OCI-LY7 (cell line): ENCODE measurements around the gene POLR2E. TPM values are rescaled to one million over a fixed set of nuclear protein-coding genes. Genes with fewer than 3 reads are reported as not detected.

Experiments used
- BruUV-seq: library from RNA; stranded (reverse); fragments of 400-500 nt; replicated peaks from 2 replicates; lab custom pipeline; 2021; lab: Mats Ljungman, UMichigan
- CTCF ChIA-PET: fragments of 300-600 bp; sonication (Branson Sonifier 250); formaldehyde crosslinking; loops from one replicate; lab custom pipeline; 2022; ENCODE audit warnings: antibody characterized with exemption; ENCODE audit not compliant: unreplicated experiment; lab: Charles Lee
- POLR2A ChIA-PET: fragments of 300-600 bp; sonication (Branson Sonifier 250); formaldehyde crosslinking; loops from one replicate; lab custom pipeline; 2022; ENCODE audit warnings: antibody characterized with exemption; lab: Charles Lee
- DNase-seq: peaks from one replicate; pipeline ENCODE4 v3.0.0-alpha.2; 2015; ENCODE audit warnings: low spot score
- H2AFZ ChIP-seq: fragments of 200-600 bp; sonication (generic), shearing (Covaris generic); 2 replicates; pipeline ENCODE4 v1.6.1; 2014; ENCODE audit warnings: mild to moderate bottlenecking, antibody characterized with exemption, low read length, moderate library complexity
- H3K27ac ChIP-seq: fragments of 200-600 bp; sonication (generic); 2 replicates; pipeline ENCODE4 v1.5.1; 2014; ENCODE audit warnings: mixed run types, low read depth, mild to moderate bottlenecking, moderate library complexity, low read length, inconsistent platforms; ENCODE audit not compliant: poor library complexity, severe bottlenecking
- H3K36me3 ChIP-seq: fragments of 200-600 bp; sonication (generic); 2 replicates; pipeline ENCODE4 v1.6.1; 2014; ENCODE audit warnings: mild to moderate bottlenecking, antibody characterized with exemption, low read length, moderate library complexity, mixed read lengths; ENCODE audit not compliant: insufficient read depth
- H3K4me1 ChIP-seq: fragments of 200-600 bp; sonication (generic); 2 replicates; pipeline ENCODE4 v1.5.1; 2014; ENCODE audit warnings: mild to moderate bottlenecking, low read length; ENCODE audit not compliant: insufficient read depth, poor library complexity, severe bottlenecking
- H3K4me2 ChIP-seq: fragments of 200-600 bp; sonication (generic); 2 replicates; pipeline ENCODE4 v1.6.1; 2014; ENCODE audit warnings: mild to moderate bottlenecking, low read length
- H3K4me3 ChIP-seq: fragments of 200-600 bp; sonication (generic); 2 replicates; pipeline ENCODE4 v1.5.1; 2014; ENCODE audit warnings: mild to moderate bottlenecking, low read depth, low read length; ENCODE audit not compliant: poor library complexity, severe bottlenecking
- H3K79me2 ChIP-seq: fragments of 200-600 bp; sonication (generic); 2 replicates; pipeline ENCODE4 v1.6.1; 2016; ENCODE audit warnings: low read depth, mild to moderate bottlenecking, low read length, moderate library complexity, mixed read lengths; ENCODE audit not compliant: insufficient read depth
- H3K9me2 ChIP-seq: fragments of 200-600 bp; sonication (generic); 2 replicates; pipeline ENCODE4 v1.6.1; 2016; ENCODE audit warnings: mild to moderate bottlenecking, low read length, mixed read lengths; ENCODE audit not compliant: insufficient read depth
- H3K9me3 ChIP-seq: fragments of 200-600 bp; sonication (generic); 2 replicates; pipeline ENCODE4 v1.6.1; 2014; ENCODE audit warnings: mild to moderate bottlenecking, mixed run types, low read length, mixed read lengths
- H4K20me1 ChIP-seq: fragments of 200-600 bp; sonication (generic); 2 replicates; pipeline ENCODE4 v1.6.1; 2014; ENCODE audit warnings: mild to moderate bottlenecking, antibody characterized with exemption, low read length, moderate library complexity, mixed read lengths; ENCODE audit not compliant: insufficient read depth
- EZH2phosphoT487 ChIP-seq: fragments of 200-600 bp; sonication (generic); IDR thresholded peaks from 2 replicates; pipeline ENCODE4 v1.6.1; 2018; ENCODE audit warnings: low read depth, borderline replicate concordance, mild to moderate bottlenecking, mixed run types, antibody characterized with exemption, low read length, moderate library complexity, mixed read lengths
- intact Hi-C: fragments of 100-400 bp; cut with micrococcal nuclease; formaldehyde crosslinking; loops from one replicate; pipeline ENCODE4 v1.10.0; 2022; ENCODE audit not compliant: unreplicated experiment
- total RNA-seq, 2 experiments: library from RNA; depleted of rRNA in 1 of 2; stranded (reverse); fragments of >200 nt in 1 of 2; shearing (Covaris generic) in 1 of 2; gene quantifications; 2 replicates each; pipeline ENCODE4 v1.2.3, GENCODE V29; 2014 to 2022
- TF ChIP-seq, protein P1 (sequence below): fragments of 200-600 bp; sonication (generic); conservative IDR thresholded peaks from 2 replicates; pipeline ENCODE4 v1.5.1; 2014; ENCODE audit warnings: mild to moderate bottlenecking, antibody characterized with exemption, low read length, moderate library complexity, mixed read lengths

POLR2E gene
- total RNA-seq, 2 experiments from 2014 or later: 153 to 193 TPM

DNA sequence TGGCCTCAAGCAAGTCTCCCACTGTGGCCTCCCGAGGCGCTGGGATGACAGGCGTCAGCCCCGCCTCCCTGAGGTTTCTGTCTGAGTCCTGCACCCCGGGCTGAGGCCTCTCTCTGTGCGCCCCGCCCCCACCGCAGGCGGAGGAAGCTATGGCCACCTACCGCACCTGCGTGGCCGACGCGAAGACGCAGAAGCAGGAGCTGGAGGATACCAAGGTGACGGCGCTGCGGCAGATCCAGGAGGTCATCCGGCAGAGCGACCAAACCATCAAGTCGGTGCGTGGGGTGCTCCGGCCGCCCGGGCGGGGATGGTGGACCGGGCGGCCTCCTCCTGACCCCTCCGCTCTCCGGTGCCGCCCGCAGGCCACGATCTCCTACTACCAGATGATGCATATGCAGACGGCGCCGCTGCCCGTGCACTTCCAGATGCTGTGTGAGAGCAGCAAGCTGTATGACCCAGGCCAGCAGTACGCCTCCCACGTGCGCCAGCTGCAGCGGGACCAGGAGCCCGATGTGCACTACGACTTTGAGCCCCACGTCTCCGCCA is 15.5 kb downstream of the POLR2E start:
- Histone ChIP-seq H3K4me1 (peaks cover 42% of the 10 kb centered on the region), H4K20me1 (no peaks in the 10 kb centered on the region), H3K79me2 (no peaks in the 10 kb centered on the region; the same call in 1 of the 2 replicates), H3K9me3 (no peaks in the 10 kb centered on the region), H3K4me3 (no peak overlapping the region), H3K9me2 (no peaks in the 10 kb centered on the region), H2AFZ (no peak overlapping the region), H3K4me2 (no peak overlapping the region), H3K27ac (no peak overlapping the region), H3K36me3 (peaks cover 80% of the 10 kb centered on the region)
- DNase-seq: no peak
- CTCF ChIA-PET: no interaction called here
- no TSS peak for BruUV-seq
- intact Hi-C loops: no loop called here
- TF ChIP-seq, protein P1, sequence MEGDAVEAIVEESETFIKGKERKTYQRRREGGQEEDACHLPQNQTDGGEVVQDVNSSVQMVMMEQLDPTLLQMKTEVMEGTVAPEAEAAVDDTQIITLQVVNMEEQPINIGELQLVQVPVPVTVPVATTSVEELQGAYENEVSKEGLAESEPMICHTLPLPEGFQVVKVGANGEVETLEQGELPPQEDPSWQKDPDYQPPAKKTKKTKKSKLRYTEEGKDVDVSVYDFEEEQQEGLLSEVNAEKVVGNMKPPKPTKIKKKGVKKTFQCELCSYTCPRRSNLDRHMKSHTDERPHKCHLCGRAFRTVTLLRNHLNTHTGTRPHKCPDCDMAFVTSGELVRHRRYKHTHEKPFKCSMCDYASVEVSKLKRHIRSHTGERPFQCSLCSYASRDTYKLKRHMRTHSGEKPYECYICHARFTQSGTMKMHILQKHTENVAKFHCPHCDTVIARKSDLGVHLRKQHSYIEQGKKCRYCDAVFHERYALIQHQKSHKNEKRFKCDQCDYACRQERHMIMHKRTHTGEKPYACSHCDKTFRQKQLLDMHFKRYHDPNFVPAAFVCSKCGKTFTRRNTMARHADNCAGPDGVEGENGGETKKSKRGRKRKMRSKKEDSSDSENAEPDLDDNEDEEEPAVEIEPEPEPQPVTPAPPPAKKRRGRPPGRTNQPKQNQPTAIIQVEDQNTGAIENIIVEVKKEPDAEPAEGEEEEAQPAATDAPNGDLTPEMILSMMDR: no peak
- TF ChIP-seq EZH2phosphoT487: no peak
- POLR2A ChIA-PET: no interaction called here

- H4K20me1 ChIP-seq: no peaks in the 10 kb centered on the region
- H3K27ac ChIP-seq: peak overlapping the region; percentile 90
- H3K9me3 ChIP-seq: no peaks in the 10 kb centered on the region
- peak; percentile 96 for DNase-seq
- peak overlapping the region; percentile 73 for H3K4me2 ChIP-seq
- peaks cover 48% of the 10 kb centered on the region for H3K4me1 ChIP-seq
- CTCF ChIA-PET: no interaction called here
- no TSS peak for BruUV-seq
- H2AFZ ChIP-seq: no peak overlapping the region
- no peak for TF ChIP-seq EZH2phosphoT487
- TF ChIP-seq, protein P1: no peak
- intact Hi-C loops: loop anchor here (1.0 to 2.0 kb wide), 2 partner anchors 8 to 38 kb away; no protein-coding TSS in a partner anchor
- H3K9me2 ChIP-seq: no peaks in the 10 kb centered on the region
- H3K4me3 ChIP-seq: peak overlapping the region; percentile 53
- POLR2A ChIA-PET: interaction anchor here (0.7 to 2.6 kb wide), 2 partner anchors 10 to 19 kb away, joined by 3 to 16 read pairs; partner anchors contain the start of gene ARHGAP45
- H3K36me3 ChIP-seq: peaks cover 85% of the 10 kb centered on the region
- H3K79me2 ChIP-seq: no peaks in the 10 kb centered on the region; the same call in 1 of the 2 replicates
These were observed 18.2 kb downstream of the POLR2E start for GRCh38 chr19:1076951-1077350.

DNA sequence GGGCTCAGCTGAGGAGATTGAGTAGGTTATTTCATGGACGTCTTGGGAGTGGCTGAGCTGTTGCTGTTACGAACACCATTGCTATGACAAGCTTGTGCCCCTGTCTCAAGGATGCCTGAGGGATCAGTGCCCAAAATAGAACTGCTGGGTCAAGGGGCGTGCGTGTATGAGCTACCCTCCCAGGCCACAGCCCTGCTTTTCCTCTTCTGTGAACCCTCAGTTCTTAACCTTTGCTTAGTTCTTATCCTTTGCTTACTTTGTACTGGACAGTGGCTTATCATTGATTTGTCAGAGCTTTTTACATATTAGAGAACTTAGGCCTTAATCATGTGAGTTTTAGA is 19.2 kb downstream of the POLR2E start:
- TF ChIP-seq, protein P1: no peak
- TF ChIP-seq EZH2phosphoT487: no peak
- Histone ChIP-seq H2AFZ (no peak overlapping the region), H4K20me1 (no peaks in the 10 kb centered on the region), H3K4me1 (peaks cover 48% of the 10 kb centered on the region), H3K27ac (peak overlapping the region; percentile 90), H3K4me3 (no peak overlapping the region), H3K9me2 (no peaks in the 10 kb centered on the region), H3K79me2 (no peaks in the 10 kb centered on the region; the same call in 1 of the 2 replicates), H3K4me2 (peak overlapping the region; percentile 73; the same call in 1 of the 2 replicates), H3K9me3 (no peaks in the 10 kb centered on the region), H3K36me3 (peaks cover 82% of the 10 kb centered on the region)
- ChIA-PET CTCF (interaction anchor here (0.5 kb wide), 1 partner anchor 12 kb away, joined by 3 read pairs; no protein-coding TSS in a partner anchor), POLR2A (interaction anchor here (0.7 to 2.6 kb wide), 6 partner anchors 9 to 621 kb away, joined by 4 to 16 read pairs (median 6); partner anchors contain the start of genes ABCA7, ARHGAP45, ATP5F1D and CNN2)
- intact Hi-C loops: loop anchor here (2.0 kb wide), 1 partner anchor 37 kb away; no protein-coding TSS in a partner anchor
- BruUV-seq: no TSS peak
- DNase-seq: no peak
